T-helper 1 cell (primary cell): ENCODE measurements around the gene CRY1.
A peak's percentile ranks its signal among the peaks of the same experiment; 100 is the strongest.

Experiments
- DNase-seq, 5 donors: peaks; one replicate each; pipeline ENCODE4 v3.0.0-alpha.2; 2012 to 2020
- total RNA-seq, 4 donors: gene quantifications; one replicate each; lab custom pipeline; 2026; lab: John Stamatoyannopoulos, UW

CRY1 gene
- total RNA-seq: 48.7 to 82.3 (median 65.2) reads per million in 4 donors

DNA sequence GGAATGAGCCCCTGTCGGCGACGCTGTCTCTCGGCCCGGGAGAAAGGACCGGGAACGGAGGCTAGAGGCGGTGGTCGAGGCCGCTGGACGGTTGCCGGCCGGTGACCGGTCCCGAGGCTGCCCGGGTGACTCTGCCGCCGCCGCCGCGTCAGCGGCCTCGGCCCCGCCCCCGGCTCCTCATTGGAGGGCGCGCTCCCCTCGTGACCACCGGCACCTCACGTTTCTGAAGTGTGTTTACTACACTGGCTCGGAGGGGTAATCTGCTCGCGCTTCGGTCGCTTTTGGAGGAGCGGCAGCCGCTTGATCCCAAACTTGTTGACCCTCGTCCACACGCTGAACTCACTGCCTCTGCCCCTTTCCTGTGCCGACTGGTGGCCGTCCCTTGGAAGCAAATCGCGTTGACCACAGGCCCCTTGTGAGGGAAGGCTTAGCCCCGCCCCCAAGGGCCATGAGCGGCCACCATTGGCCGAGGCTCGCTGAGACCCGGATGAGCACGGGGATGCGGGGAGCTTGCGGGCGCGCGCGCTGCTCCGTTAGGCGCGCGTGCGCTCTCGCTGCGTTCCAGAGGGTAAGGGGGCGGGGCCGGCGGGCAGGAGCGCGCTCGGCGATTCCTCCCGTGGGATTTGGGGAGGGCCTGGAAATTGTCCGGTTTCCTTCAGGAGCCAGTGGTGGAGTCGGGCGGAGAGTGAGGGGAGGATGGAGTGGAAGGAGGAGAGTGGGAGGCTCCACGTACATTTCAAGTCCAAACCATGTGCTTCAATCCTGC, at the start of gene CRY1:
Gene CRY1 (minus strand): TSS at position 133 of the 766 bp plus-strand sequence. CDS start 588 bp downstream, outside the sequence.
- DNase-seq: peak; percentile 81 to 94 (median 89)

DNA sequence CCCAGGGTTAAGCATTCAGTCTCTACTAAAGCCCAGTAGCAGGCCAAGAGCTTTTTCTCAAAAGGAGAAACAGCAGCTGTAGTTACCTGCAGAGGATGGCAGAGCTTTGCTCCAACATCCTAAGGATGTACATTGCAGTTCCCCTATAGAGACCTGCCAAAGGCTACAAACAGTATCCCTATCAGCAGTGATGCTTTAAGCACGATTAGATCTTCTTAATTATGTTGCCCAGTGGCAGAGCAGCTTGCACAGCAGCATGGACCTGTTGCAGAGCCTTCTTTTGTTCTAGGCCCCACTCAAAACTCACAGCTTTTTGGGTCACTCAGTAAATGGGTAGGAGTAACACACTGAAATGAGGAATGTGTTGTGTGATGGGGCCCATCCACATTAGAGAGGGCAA, 46.4 kb upstream of the CRY1 start:
- DNase-seq: no peak

GRCh38 chr12:107138990-107139389, 45.6 kb upstream of the CRY1 start:
- no peak for DNase-seq

DNA sequence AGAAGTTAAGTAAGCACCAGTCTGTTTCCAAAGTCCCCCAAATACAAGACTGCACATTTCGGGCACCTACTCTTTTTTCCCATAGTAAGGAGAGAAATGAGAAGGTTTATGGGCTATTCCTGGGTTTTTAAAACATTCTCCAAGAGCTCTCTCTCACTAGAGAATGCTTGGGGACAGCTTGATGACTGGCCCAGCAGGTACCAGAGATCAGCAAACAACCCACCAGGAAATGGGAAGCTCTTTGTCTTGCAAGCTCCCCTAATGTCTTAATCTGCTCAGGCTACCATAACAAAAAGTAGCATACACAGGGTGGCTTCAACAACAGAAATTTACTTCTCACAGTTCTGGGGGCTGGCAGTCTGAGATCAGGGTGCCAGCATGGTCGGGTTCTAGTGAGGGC, 41.8 kb upstream of the CRY1 start:
- DNase-seq: no peak

DNA sequence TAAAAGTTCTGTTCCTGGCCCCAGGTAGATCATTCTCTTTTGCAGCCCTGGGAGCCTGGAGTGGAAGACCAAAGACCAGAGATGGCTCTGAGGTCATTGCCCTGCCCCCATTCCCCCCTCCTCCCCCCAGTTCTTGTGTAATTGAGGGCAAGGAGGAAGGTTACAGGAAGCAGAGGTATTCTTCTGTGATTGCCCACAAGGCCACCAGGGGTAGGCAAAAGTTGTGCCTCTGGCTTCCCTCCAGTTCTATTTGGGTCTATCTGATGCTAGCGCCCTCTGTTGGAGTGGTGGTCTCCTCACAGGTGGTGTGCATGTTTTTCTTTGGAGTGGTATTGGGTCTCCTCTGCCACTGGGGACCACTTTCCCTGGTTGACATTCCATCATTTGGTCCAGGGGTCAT, 41.2 kb upstream of the CRY1 start:
- peak in 3 of 5 donors; percentile 9 to 51 (median 18) for DNase-seq

GRCh38 chr12:107133462-107133861, 40.1 kb upstream of the CRY1 start:
- DNase-seq: no peak

DNA sequence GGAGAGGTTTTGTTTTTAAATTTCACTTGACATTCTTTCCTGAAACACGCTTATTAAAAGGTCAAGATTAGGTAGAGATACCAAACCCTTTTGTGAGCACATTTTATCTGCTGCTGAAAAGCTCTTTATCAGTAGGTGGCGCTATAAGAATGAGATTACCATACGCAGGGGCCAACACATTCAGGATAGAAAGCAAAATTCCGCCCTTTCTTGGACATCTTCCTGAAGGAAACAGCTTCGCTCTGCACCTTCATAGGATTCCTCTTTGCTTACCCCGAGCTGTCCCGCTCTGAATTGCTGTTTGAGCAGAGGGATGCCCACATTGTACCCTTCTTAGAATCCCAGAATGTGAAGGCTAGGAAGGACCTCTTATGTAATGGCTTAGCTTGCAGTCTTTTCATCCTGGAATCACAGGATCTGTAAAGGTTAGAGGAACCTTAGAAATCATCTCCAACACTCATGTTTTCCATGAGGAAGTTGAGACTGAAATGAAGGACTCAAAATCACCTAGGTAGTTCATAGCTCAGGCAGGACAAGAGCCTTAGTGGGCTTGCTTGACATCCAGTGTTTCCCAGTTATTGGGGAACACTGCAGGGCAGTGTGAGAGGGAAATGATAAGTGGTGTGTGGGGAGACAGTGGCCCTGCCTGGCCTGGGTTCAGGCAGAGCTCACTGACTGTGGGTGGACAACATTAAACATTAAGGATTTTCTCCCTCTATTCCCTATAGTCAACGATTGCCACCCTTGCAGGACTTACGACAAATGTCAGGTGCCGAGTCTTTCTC, 38.7 kb upstream of the CRY1 start:
- DNase-seq: peak in 2 of 5 donors; percentile 5 to 25

- no peak for DNase-seq
These were observed 37.7 kb upstream of the CRY1 start for GRCh38 chr12:107130830-107131611.

GRCh38 chr12:107129315-107129930, 36.1 kb upstream of the CRY1 start:
- no peak for DNase-seq

DNA sequence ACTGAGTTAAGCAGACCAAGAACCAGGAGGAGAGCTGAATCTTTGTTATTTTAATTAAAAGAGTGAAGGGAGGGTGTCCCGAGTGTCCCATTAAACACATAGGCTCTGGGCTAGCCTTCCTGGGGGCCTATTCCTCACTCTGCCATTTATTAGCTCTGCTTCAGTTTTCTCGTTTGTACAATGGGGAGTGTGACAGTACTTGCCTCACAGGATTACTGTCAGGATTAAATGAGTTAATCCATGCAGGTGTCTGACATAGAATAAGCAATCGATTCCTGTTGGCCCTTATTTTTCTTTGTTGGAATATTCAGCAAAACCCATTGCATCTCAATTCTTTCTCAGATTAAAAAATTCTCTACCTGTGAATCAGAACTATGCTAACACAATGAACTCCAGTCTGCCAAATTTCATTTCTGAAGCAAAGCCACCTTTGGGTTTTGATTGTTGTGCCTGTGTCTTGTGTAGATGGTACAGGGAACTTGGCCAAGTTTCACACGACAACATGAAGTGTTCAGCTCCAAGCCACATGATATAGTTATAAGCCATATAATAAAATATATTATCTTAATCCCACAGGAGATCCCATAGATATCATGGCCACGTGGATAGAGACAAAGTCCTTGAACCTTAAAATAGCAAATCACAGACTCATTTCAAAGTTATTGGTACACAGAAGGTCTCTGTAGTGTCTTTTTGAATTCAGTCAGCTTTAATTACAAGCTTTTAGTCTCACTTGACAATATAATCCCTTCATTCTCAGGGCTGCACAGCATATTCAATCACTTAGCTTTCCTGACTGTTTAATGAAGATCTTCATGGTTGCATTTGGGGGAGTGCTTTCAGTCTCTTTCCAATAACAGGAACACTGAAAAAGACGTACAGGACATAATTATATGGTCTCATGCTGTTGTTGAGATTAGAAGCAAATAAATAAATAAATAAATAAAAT, 34.4 kb upstream of the CRY1 start:
- DNase-seq: no peak

- DNase-seq: no peak
These were observed 33.6 kb upstream of the CRY1 start for GRCh38 chr12:107126796-107127481.

GRCh38 chr12:107125833-107126232, 32.5 kb upstream of the CRY1 start:
- no peak for DNase-seq

- DNase-seq: no peak
These were observed 29.2 kb upstream of the CRY1 start for GRCh38 chr12:107122452-107122958.

DNA sequence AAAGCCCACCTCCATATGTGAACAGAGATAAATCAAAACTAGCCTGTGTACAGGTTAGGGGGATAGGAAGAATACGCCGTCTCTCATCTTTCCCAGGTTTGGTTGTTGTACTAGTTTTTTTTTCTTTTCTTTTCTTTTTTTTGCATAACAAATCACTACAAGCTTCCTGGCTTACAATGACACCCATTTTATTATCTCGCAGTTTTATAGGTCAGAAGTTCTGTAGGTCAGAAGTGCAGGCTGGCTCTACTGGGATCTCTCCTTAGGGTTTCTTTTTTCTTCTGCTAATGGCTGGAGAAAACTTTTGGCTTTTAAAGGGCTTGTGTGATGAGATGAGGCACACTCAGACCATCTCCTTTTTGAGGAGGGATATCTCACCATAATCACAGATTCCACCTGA, 25.7 kb upstream of the CRY1 start:
- DNase-seq: no peak

- DNase-seq: no peak
These were observed 25.3 kb upstream of the CRY1 start for GRCh38 chr12:107118624-107119023.

DNA sequence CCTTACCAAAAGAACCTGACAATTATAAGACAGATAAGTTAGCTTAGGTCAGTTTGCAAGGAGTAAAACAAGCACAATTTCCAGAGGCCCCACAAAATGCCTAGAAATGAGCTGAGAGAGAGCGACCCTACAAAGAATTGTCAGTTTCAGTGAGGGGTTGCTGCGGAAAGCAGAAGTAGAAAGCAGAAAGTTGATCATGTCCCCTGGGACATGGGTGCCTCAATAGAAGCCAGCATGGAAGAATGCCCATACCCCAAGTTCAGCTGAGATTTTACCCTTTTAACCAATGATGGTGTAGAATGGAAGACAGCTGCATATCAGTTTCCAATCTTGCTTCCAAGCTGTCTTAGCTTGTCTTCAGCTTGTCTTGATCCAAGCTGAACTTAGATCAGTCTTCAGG, 21.8 kb upstream of the CRY1 start:
- no peak for DNase-seq

DNA sequence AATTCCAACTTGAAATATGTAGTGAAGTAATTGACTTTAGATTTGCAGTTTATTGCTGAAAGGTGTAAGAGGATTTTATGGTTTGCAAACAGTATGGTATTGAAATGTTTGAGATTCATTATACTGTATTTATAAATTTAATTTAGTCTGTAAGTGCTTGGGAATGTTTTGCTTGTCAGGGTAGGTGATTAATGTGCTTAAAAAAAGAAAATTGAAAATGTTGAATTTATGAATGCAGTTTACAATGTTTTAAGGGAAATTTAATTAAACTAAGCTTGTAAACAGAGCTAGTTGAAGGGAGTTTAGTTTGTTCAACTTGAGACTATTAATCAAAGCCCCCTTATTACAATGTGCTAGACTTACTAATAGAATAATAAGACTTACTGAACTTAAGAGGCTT, 18.0 kb upstream of the CRY1 start:
- no peak for DNase-seq

DNA sequence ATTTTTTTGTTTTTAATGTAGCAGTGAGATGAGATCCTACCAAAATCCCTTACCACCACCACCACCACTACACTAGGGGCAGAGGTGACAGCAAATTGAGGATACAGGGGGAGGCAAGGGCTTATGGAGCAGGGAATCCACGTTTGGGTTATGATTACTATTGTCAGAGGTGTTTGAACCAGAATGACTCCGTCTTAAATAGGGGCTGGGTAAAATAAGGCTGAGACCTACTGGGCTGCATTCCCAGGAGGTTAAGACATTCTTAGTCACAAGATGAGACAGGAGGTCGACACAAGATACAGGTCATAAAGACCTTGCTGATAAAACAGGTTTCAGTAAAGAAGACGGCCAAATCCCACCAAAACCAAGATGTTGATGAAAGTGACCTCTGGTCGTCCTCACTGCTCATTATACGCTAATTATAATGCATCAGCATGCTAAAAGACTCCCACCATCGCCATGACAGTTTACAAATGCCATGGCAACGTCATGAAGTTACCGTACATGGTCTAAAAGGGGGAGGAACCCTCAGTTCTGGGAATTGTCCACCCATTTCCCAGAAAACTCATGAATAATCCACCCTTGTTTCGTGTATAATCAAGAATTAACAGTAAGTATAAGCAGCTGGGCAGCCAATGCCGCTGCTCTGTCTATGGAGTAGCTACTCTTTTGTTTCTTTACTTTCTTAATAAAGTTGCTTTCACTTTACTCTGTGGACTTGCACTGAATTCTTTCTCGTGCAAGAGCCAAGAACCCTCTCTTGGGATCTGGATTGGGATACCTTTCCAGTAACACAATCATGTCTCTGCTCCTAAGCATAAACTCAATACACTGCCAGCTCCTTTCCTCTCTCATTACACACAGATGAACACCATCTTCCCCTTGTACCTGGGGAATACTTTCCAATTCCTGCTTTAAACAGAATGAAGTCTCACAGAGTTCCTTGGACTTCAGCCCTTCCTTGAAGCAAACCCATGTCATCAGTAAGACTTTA, 16.7 kb upstream of the CRY1 start:
- no peak for DNase-seq

GRCh38 chr12:107108995-107109508, 15.7 kb upstream of the CRY1 start:
- no peak for DNase-seq
